ENCODE measurements around the gene ZBED2. TPM values are rescaled to one million over a fixed set of nuclear protein-coding genes. Genes with fewer than 3 reads are reported as not detected.
A peak's percentile ranks its signal among the peaks of the same experiment; 100 is the strongest.

Gene ZBED2
- total and polyA plus RNA-seq, 2 donors (not counting 3 experiments of a cell fraction or from before 2014, with no cell fraction given) = not detected

DNA sequence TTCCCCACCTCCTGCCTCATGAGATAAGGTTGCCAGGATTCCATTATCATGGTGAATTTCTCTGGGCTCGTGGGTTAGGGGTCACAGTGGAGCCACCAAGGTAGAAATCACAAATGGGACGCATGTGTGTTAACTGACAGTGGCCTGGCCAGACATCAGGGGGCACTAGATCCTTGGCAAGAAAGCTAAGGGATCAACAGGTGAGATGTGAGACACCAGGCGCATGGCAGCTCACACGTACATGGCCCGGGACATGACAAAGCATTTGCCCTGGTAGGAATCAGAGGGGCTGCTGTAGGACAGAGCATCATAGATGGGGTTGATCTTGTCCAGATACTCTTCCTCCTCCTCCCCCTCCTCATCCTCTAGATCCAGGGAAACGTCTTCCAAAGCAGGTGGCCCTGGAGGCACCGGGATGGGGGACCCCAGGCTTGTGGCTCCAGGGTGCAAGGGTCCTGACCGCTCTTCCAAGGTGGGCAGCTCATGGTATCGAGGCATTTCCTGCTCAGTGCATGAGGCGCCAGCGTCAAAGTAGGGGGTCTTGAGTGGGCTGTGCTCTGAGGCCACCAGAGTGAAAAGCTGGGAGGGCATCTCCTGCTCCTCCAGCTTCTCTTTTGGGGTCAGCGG is 24.6 kb downstream of the ZBED2 start:
- Histone ChIP-seq H3K4me2 (ENCODE audit: insufficient read depth, low read length) (no peak overlapping the region), H3K9me1 (replicated peaks; ENCODE audit: control insufficient read depth, extremely low read depth, insufficient read depth, low read length) (no peaks in the 10 kb centered on the region), H3K9ac (replicated peaks; ENCODE audit: extremely low read depth, insufficient read depth, low read length) (no peak overlapping the region), H3K9me3 (replicated peaks; ENCODE audit: control insufficient read depth, insufficient read depth, low read length) (no peaks in the 10 kb centered on the region), H4K20me1 (replicated peaks; ENCODE audit: control insufficient read depth, extremely low read depth, insufficient read depth, low read length) (no peaks in the 10 kb centered on the region), H3K4me1 (ENCODE audit: control insufficient read depth, extremely low read depth, insufficient read depth, low read length) (no peaks in the 10 kb centered on the region), H2AFZ (ENCODE audit: low read depth, low read length) (no peak overlapping the region), H3K79me2 (ENCODE audit: control insufficient read depth, insufficient read depth, low read length) (no peaks in the 10 kb centered on the region), H3K4me3 (replicated peaks in 1 of 3; ENCODE audit: insufficient read depth in 1 of 3, low read depth in 1 of 3, low read length in 3 of 3) (no peak overlapping the region), H3K36me3 (ENCODE audit: control insufficient read depth in 2 of 2, extremely low read depth in 1 of 2, insufficient read depth in 2 of 2, low read length in 2 of 2) (no peaks in the 10 kb centered on the region), H3K27ac (ENCODE audit: insufficient read depth, low read depth, low read length) (no peak overlapping the region), H3K27me3 (ENCODE audit: control insufficient read depth in 2 of 2, insufficient read depth in 2 of 2, low read length in 2 of 2) (no peaks in the 10 kb centered on the region)
- CTCF ChIA-PET = no interaction called here
- BruUV-seq (replicated peaks) = no TSS peak
- DNase-seq (ENCODE audit: low read depth, low spot score) (no peak), FAIRE-seq (peak; percentile 28)
- intact Hi-C loops (cut with micrococcal nuclease) = no loop called here
- POLR2A ChIA-PET = no interaction called here
- dilution Hi-C loops (cut with MboI; ENCODE audit: extremely low pct_ligation_motif_present, low sequenced_read_pairs) = no loop called here
- TF ChIP-seq MYC (IDR thresholded peaks at IDR 0.05; ENCODE audit: low read depth, low read length) (no peak), FOS (IDR thresholded peaks at IDR 0.05; ENCODE audit: borderline replicate concordance, insufficient read depth, low read length) (no peak), JUN (IDR thresholded peaks at IDR 0.05; ENCODE audit: borderline replicate concordance, insufficient read depth, insufficient read length, low read depth) (no peak), EZH2 (IDR thresholded peaks at IDR 0.05; ENCODE audit: borderline replicate concordance, low read depth, low read length, severe bottlenecking) (no peak), POLR2A (IDR thresholded peaks at IDR 0.05; ENCODE audit: low read depth, low read length) (no peak), GATA2 (IDR thresholded peaks at IDR 0.05; ENCODE audit: insufficient read depth, insufficient read length, low read depth, low read length) (no peak)
- TF ChIP-seq, protein P1, sequence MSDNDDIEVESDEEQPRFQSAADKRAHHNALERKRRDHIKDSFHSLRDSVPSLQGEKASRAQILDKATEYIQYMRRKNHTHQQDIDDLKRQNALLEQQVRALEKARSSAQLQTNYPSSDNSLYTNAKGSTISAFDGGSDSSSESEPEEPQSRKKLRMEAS (IDR thresholded peaks at IDR 0.05; ENCODE audit: insufficient read depth, insufficient read length) = no peak
- TF ChIP-seq, protein P2, sequence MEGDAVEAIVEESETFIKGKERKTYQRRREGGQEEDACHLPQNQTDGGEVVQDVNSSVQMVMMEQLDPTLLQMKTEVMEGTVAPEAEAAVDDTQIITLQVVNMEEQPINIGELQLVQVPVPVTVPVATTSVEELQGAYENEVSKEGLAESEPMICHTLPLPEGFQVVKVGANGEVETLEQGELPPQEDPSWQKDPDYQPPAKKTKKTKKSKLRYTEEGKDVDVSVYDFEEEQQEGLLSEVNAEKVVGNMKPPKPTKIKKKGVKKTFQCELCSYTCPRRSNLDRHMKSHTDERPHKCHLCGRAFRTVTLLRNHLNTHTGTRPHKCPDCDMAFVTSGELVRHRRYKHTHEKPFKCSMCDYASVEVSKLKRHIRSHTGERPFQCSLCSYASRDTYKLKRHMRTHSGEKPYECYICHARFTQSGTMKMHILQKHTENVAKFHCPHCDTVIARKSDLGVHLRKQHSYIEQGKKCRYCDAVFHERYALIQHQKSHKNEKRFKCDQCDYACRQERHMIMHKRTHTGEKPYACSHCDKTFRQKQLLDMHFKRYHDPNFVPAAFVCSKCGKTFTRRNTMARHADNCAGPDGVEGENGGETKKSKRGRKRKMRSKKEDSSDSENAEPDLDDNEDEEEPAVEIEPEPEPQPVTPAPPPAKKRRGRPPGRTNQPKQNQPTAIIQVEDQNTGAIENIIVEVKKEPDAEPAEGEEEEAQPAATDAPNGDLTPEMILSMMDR (IDR thresholded peaks at IDR 0.05; ENCODE audit: extremely low read depth in 1 of 2, insufficient read depth in 1 of 2, low read depth in 1 of 2, low read length in 2 of 2) = no peak

All from endothelial cell of umbilical vein (primary cell).